Immature natural killer cell (primary cell): ENCODE data around the gene PADI2. TPM values are rescaled to one million over a fixed set of nuclear protein-coding genes. Genes with fewer than 3 reads are reported as not detected.

ENCODE experiments used
- DNase-seq, 3 donors: peaks; one replicate each; pipeline ENCODE4 v3.0.0; 2022; ENCODE audit warnings: mixed read lengths in 1 of 3
- H3K27ac Mint-ChIP-seq, 6 donors: one replicate each; pipeline ENCODE4 v1.8.0; 2020; ENCODE audit warnings: mixed read lengths in 6 of 6, mild to moderate bottlenecking in 5 of 6, inconsistent platforms in 4 of 6, moderate library complexity in 3 of 6
- H3K27me3 Mint-ChIP-seq, 3 donors: one replicate each; pipeline ENCODE4 v1.8.0; 2020 to 2021; ENCODE audit warnings: low read depth in 3 of 3, mild to moderate bottlenecking in 3 of 3, mixed read lengths in 3 of 3, moderate library complexity in 3 of 3, inconsistent platforms in 1 of 3
- H3K36me3 Mint-ChIP-seq, 3 donors: one replicate each; pipeline ENCODE4 v1.8.0; 2020; ENCODE audit warnings: mixed read lengths in 3 of 3, inconsistent platforms in 2 of 3, mild to moderate bottlenecking in 2 of 3
- H3K4me1 Mint-ChIP-seq, 2 donors: one replicate each; pipeline ENCODE4 v1.8.0; 2020; ENCODE audit warnings: inconsistent platforms in 2 of 2, mild to moderate bottlenecking in 2 of 2, mixed read lengths in 2 of 2, moderate library complexity in 1 of 2
- H3K4me3 Mint-ChIP-seq, 5 donors: one replicate each; pipeline ENCODE4 v1.8.0; 2020; ENCODE audit warnings: mild to moderate bottlenecking in 5 of 5, mixed read lengths in 5 of 5, inconsistent platforms in 3 of 5, moderate library complexity in 3 of 5
- H3K9me3 Mint-ChIP-seq, 6 donors: one replicate each; pipeline ENCODE4 v1.8.0; 2020; ENCODE audit warnings: mild to moderate bottlenecking in 6 of 6, mixed read lengths in 6 of 6, inconsistent platforms in 4 of 6, moderate library complexity in 3 of 6
- polyA plus RNA-seq, 3 donors: library from polyadenylated mRNA; unstranded; fragments of 300-500 nt; fragmentation: Illumina TruSeq; gene quantifications; one replicate each; pipeline ENCODE4 v1.2.3, GENCODE V29; 2021

The PADI2 gene
- polyA plus RNA-seq, 3 donors from 2014 or later, result 0.15 to 1.6 (median 0.20) TPM

GRCh38 chr1:17097787-17098186 is 21.5 kb downstream of the PADI2 start:
- no peak overlapping the region for H3K4me3 Mint-ChIP-seq
- peaks cover 0 to 2% (median 0%) of the 10 kb centered on the region in 6 donors for H3K9me3 Mint-ChIP-seq
- DNase-seq, result no peak
- H3K36me3 Mint-ChIP-seq, result no peaks in the 10 kb centered on the region
- no peak overlapping the region for H3K27ac Mint-ChIP-seq
- peaks cover 7 to 8% of the 10 kb centered on the region in 2 donors for H3K4me1 Mint-ChIP-seq
- peaks cover 0 to 3% (median 1%) of the 10 kb centered on the region in 3 donors for H3K27me3 Mint-ChIP-seq

- peaks cover 0 to 2% (median 0%) of the 10 kb centered on the region in 6 donors for H3K9me3 Mint-ChIP-seq
- H3K4me1 Mint-ChIP-seq, result peaks cover 7 to 8% of the 10 kb centered on the region in 2 donors
- no peak overlapping the region for H3K27ac Mint-ChIP-seq
- DNase-seq, result no peak
- peaks cover 0 to 3% (median 1%) of the 10 kb centered on the region in 3 donors for H3K27me3 Mint-ChIP-seq
- H3K4me3 Mint-ChIP-seq, result no peak overlapping the region
- H3K36me3 Mint-ChIP-seq, result no peaks in the 10 kb centered on the region
Observed at GRCh38 chr1:17097147-17097546, 22.1 kb downstream of the PADI2 start.

GRCh38 chr1:17096584-17096983 is 22.7 kb downstream of the PADI2 start:
- H3K9me3 Mint-ChIP-seq, result peaks cover 0 to 2% (median 0%) of the 10 kb centered on the region in 6 donors
- peaks cover 0 to 3% (median 1%) of the 10 kb centered on the region in 3 donors for H3K27me3 Mint-ChIP-seq
- H3K4me1 Mint-ChIP-seq, result peaks cover 7 to 8% of the 10 kb centered on the region in 2 donors
- no peak overlapping the region for H3K4me3 Mint-ChIP-seq
- H3K36me3 Mint-ChIP-seq, result no peaks in the 10 kb centered on the region
- DNase-seq, result no peak
- no peak overlapping the region for H3K27ac Mint-ChIP-seq

GRCh38 chr1:17095141-17095540 is 24.1 kb downstream of the PADI2 start:
- no peak overlapping the region for H3K27ac Mint-ChIP-seq
- peaks cover 1 to 6% (median 2%) of the 10 kb centered on the region in 3 donors for H3K27me3 Mint-ChIP-seq
- no peaks in the 10 kb centered on the region for H3K36me3 Mint-ChIP-seq
- peaks cover 0 to 2% (median 0%) of the 10 kb centered on the region in 6 donors for H3K9me3 Mint-ChIP-seq
- H3K4me3 Mint-ChIP-seq, result no peak overlapping the region
- H3K4me1 Mint-ChIP-seq, result peaks cover 7% of the 10 kb centered on the region in 2 donors
- no peak for DNase-seq

GRCh38 chr1:17094664-17095063 is 24.6 kb downstream of the PADI2 start:
- no peak for DNase-seq
- Mint-ChIP-seq H3K4me1 (peaks cover 2 to 3% of the 10 kb centered on the region in 2 donors), H3K36me3 (no peaks in the 10 kb centered on the region), H3K27ac (no peak overlapping the region), H3K4me3 (no peak overlapping the region), H3K27me3 (peaks cover 1 to 8% (median 2%) of the 10 kb centered on the region in 3 donors), H3K9me3 (peaks cover 0 to 2% (median 0%) of the 10 kb centered on the region in 6 donors)

GRCh38 chr1:17093822-17094393 is 25.3 kb downstream of the PADI2 start:
- Mint-ChIP-seq H3K36me3 (no peaks in the 10 kb centered on the region), H3K4me1 (no peaks in the 10 kb centered on the region), H3K4me3 (no peak overlapping the region), H3K27me3 (peaks cover 1 to 8% (median 2%) of the 10 kb centered on the region in 3 donors), H3K27ac (peak overlapping the region in 1 of 6 donors; percentile 20), H3K9me3 (peaks cover 0 to 2% (median 0%) of the 10 kb centered on the region in 6 donors)
- no peak for DNase-seq

GRCh38 chr1:17091252-17091651 is 28.0 kb downstream of the PADI2 start:
- no peaks in the 10 kb centered on the region for H3K36me3 Mint-ChIP-seq
- peaks cover 0 to 2% (median 0%) of the 10 kb centered on the region in 6 donors for H3K9me3 Mint-ChIP-seq
- no peak overlapping the region for H3K4me3 Mint-ChIP-seq
- H3K4me1 Mint-ChIP-seq, result no peaks in the 10 kb centered on the region
- H3K27ac Mint-ChIP-seq, result no peak overlapping the region
- no peak for DNase-seq
- peaks cover 1 to 8% (median 6%) of the 10 kb centered on the region in 3 donors for H3K27me3 Mint-ChIP-seq

- Mint-ChIP-seq H3K4me1 (peaks cover 0 to 2% of the 10 kb centered on the region in 2 donors), H3K9me3 (peaks cover 0 to 2% (median 0%) of the 10 kb centered on the region in 6 donors), H3K4me3 (no peak overlapping the region), H3K27ac (no peak overlapping the region), H3K36me3 (no peaks in the 10 kb centered on the region), H3K27me3 (peaks cover 0 to 9% (median 6%) of the 10 kb centered on the region in 3 donors)
- no peak for DNase-seq
Observed at GRCh38 chr1:17089506-17089905, 29.7 kb downstream of the PADI2 start.

- Mint-ChIP-seq H3K4me3 (no peak overlapping the region), H3K36me3 (no peaks in the 10 kb centered on the region), H3K27ac (no peak overlapping the region), H3K9me3 (no peaks in the 10 kb centered on the region), H3K27me3 (peaks cover 0 to 15% (median 4%) of the 10 kb centered on the region in 3 donors), H3K4me1 (peaks cover 0 to 2% of the 10 kb centered on the region in 2 donors)
- no peak for DNase-seq
Observed at GRCh38 chr1:17086751-17087150, 32.5 kb downstream of the PADI2 start.

- Mint-ChIP-seq H3K4me3 (no peak overlapping the region), H3K27me3 (peaks cover 0 to 13% (median 1%) of the 10 kb centered on the region in 3 donors), H3K36me3 (no peaks in the 10 kb centered on the region), H3K9me3 (no peaks in the 10 kb centered on the region), H3K4me1 (peaks cover 0 to 2% of the 10 kb centered on the region in 2 donors), H3K27ac (no peak overlapping the region)
- DNase-seq, result no peak
Observed at GRCh38 chr1:17084787-17085186, 34.5 kb downstream of the PADI2 start.

- DNase-seq, result no peak
- no peak overlapping the region for H3K4me3 Mint-ChIP-seq
- peaks cover 0 to 12% (median 1%) of the 10 kb centered on the region in 3 donors for H3K27me3 Mint-ChIP-seq
- H3K27ac Mint-ChIP-seq, result no peak overlapping the region
- H3K9me3 Mint-ChIP-seq, result no peaks in the 10 kb centered on the region
- peaks cover 0 to 2% of the 10 kb centered on the region in 2 donors for H3K4me1 Mint-ChIP-seq
- H3K36me3 Mint-ChIP-seq, result no peaks in the 10 kb centered on the region
Observed at GRCh38 chr1:17082761-17083160, 36.5 kb downstream of the PADI2 start.

GRCh38 chr1:17081439-17081838 is 37.8 kb downstream of the PADI2 start:
- Mint-ChIP-seq H3K27me3 (peaks cover 0 to 9% (median 1%) of the 10 kb centered on the region in 3 donors), H3K27ac (no peak overlapping the region), H3K4me3 (no peak overlapping the region), H3K36me3 (no peaks in the 10 kb centered on the region), H3K9me3 (no peaks in the 10 kb centered on the region), H3K4me1 (peaks cover 0 to 2% of the 10 kb centered on the region in 2 donors)
- DNase-seq, result no peak

- H3K36me3 Mint-ChIP-seq, result no peaks in the 10 kb centered on the region
- H3K9me3 Mint-ChIP-seq, result no peaks in the 10 kb centered on the region
- H3K27me3 Mint-ChIP-seq, result peaks cover 1 to 9% (median 1%) of the 10 kb centered on the region in 3 donors
- no peak overlapping the region for H3K27ac Mint-ChIP-seq
- no peak for DNase-seq
- peaks cover 0 to 2% of the 10 kb centered on the region in 2 donors for H3K4me1 Mint-ChIP-seq
- no peak overlapping the region for H3K4me3 Mint-ChIP-seq
Observed at GRCh38 chr1:17080880-17081279, 38.4 kb downstream of the PADI2 start.

GRCh38 chr1:17080085-17080759 is 39.0 kb downstream of the PADI2 start:
- DNase-seq, result no peak
- no peak overlapping the region for H3K4me3 Mint-ChIP-seq

More at GRCh38 chr1:17080085-17080759, 39.0 kb downstream of the PADI2 start:
- Mint-ChIP-seq H3K27me3 (peaks cover 1 to 9% (median 1%) of the 10 kb centered on the region in 3 donors), H3K4me1 (peaks cover 0 to 2% of the 10 kb centered on the region in 2 donors), H3K36me3 (no peaks in the 10 kb centered on the region), H3K9me3 (no peaks in the 10 kb centered on the region), H3K27ac (no peak overlapping the region)
